Measurements from ENCODE around the gene PLIN5.
"Not testable (repeated sequence)": the region's sequence is repeated elsewhere in the genome, so short reads cannot be mapped to it uniquely, and the experiment has no call there.

PLIN5 gene

DNA sequence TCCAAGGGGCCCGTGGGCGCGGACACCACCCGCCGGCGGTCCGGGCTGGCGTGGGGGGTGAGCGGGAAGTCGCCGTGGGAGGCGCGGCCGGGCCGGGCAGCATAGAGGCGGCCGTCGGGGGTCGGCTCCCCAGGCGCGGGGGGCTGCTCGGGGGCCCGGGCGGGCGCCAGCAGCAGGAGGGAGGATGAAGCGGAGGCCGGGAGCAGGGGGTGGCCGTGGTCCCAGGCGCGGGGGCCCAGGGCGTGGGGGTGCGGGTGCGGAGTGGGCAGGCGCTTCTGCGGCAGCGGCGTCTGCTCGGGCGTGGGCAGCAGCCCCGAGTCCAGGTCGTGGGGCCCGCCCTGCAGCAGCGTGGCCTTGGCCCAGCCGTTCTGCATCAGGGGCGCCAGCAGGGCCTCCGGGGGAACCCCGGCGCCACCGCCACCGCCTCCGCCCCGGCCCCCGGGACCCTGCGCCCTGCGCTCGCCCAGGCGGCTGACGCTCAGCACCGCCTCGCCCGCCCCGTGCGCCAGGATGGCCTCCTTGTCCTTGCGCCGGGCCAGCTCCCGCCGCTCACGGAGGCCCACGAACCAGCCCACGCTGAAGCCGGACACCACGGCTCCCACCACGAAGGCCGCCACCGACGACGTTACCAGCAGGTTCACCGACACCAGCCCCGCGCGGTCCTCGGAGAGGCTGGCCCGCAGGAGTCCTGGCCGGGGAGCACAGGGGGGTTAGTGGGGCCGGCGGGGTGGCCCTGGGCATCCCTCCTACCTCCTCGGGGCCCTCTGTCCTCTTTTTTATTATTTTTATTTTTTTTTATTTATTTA is 9.0 kb upstream of the PLIN5 start:
- no peak for DNase-seq (ENCODE audit: low read depth)

DNA sequence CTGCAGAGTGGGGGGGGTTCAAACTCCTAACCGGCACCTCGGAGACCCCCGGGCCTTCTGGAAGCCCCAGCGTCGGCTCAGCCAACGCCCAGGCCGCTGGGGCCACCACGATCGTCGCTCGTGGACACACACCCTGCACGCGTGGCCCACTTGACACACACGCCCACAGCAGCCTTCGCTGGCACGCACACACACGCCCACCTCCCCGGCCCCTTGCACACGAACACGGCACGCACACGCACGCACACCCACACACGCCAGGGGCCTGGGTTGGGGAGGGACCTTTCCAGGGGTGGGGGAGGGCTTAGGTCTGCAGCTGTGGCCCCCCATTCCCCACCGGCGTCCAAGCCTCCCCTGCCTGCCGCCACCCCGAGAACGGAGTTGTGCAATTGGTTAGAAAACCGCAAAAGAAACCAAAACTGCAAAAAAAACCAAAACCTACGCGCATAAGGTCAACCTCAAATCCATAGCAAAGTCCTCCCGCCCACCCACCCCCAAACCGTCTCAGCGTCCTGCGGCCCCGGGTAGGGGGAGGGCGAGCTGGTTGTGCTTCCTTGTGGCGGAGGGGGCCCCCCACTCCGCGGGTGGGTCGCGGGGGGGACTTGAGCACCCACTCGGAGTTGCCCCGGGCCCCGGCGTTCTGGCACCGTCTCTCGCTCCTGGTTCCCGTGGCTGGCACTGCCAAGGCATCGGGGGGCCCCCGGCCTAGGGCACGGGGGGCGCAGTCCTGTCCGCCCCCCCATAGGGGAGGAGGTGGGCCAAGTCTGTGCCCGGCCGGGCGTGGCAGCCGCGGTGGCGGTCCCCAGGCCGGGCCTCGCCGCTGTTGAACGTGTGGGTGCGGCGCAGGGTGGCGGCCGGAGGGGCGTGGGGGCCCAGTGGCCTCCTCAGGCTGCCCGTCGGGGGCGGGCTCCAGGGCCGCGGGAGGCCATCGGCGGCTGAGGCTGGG is 8.1 kb upstream of the PLIN5 start:
- DNase-seq (ENCODE audit: low read depth), result no peak

DNA sequence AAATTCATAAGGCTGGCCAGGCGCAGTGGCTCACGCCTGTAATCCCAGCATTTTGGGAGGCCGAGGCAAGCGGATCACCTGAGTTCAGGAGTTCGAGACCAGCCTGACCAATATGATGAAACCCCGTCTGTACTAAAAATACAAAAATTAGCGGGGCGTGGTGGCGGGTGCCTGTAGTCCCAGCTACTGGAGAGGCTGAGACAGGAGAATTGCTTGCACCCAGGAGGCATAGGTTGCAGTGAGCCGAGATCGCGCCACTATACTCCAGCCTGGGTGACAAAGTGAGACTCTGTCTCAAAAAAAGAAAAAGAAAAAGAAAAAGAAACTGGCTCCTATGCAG is 6.8 kb upstream of the PLIN5 start:
- DNase-seq (ENCODE audit: low read depth), result not testable (repeated sequence)

DNA sequence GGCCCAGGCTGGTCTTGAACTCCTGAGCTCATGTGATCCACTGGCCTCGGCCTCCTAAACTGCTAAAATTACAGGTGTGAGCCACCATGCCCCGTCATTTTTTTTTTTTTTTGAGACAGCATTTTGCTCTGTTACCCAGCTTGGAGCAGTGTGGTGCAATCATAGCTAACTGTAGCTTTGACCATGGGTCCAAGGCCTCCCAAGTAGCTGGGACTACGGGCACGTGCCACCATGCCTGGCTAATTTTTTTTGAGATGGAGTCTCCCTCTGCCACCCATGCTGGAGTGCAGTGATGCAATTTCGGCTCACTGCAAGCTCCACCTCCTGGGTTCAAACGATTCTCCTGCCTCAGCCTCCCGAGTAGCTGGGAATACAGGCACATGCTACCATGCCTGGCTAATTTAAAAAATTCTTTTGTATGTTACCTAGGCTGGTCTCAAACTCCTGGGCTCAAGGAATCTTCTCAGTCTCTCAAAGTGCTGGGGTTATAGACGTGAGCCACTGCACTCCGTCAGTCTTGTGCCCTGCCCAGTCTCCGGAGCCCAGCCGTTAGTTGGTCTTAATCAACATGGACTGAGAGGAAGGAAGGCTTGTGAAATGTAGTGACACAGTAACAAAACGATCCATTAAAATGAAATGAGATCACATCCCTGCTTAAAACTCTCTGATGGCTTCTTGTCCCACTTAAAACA is 6.2 kb upstream of the PLIN5 start:
- DNase-seq (ENCODE audit: low read depth), result no peak

DNA sequence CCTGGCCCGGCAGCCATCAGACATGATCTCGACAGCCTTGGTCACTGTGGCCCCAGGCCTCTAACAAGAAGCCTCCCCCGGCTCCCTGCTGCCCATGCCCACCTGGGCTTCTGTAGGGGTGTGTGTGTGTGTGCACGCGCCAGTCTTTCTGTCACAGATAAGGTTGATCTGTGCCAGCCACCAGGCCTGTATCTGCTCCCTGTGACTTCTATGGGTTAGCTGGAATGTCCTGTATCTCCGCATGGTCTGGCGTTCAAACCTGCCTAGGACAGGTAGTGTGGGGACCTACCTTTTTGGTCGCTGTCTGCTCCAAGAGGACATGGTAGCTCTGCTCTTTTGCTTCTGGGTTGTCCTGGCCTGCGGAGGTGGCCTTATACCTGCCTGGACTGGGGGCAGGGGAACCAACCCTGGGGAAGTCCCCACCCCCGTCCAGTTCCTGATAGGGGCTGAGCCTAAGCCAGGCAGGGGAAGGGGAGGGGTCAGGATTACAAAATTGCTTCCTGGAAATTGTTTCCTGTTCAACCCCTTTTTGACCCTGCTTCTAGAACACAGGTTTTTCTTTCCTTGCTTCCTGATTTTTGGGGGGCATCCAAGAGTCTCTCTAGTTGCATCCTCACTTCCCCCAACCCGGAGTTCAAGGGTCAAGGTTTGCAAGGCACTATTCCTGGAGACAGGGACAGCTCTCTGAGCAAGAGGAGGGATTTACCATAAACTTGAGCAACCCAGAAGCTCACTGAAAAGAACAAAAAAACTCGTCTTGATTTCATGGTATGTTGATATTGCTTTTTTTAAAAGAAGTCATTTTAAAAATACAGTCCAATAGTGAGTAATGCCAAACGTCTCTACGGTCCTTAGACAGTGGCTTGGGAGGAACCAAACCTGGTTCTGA is 4.9 kb upstream of the PLIN5 start, which contains the start of gene LRG1:
Gene LRG1 (minus strand): TSS at position 344 of the 889 bp plus-strand sequence. CDS start 23 bp downstream, at position 321.
- no peak for DNase-seq (ENCODE audit: low read depth)

DNA sequence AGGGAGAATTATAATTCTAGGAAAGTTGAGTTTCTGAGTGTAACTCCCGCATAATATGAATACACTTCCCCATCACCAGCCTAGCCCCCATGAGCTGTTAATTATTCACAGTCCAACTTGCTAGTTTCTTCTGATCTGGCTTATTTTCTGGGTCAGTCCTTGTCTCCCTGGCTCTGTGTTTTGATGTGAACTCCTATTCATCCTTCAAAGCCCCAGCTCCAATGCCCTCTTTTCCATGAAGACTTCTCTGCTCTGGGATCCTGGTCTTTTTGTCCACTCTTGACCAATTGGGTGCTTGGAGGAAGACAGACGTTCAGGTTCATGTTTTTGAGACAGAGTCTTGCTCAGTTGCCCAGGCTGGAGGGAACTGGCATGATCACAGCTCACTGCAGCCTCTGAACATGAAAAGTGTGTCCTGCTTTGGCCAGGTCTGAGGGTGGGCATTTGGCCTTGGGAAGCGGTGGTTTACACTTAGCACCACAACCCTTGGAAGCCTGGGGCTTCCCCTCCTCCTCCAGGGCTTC is 4.2 kb upstream of the PLIN5 start:
- DNase-seq (ENCODE audit: low read depth), result no peak

DNA sequence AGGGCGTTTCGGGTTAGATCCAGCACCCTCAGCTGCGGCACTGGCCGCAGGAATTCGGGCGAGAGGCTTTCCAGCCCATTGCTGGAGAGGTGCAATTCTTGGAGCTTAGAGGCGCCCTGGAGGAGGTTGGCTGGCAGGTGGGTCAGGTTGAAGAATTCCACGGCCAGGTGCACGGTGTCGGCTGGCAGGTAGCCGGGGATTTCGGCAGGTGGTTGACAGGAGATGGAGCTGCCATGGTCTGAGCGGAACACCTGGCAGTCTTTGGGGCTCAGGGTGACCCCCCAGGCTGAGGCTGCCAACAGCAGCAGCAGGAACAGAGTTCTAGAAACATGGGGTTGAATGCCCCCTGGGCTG is 3.6 kb upstream of the PLIN5 start:
- DNase-seq (ENCODE audit: low read depth), result no peak

DNA sequence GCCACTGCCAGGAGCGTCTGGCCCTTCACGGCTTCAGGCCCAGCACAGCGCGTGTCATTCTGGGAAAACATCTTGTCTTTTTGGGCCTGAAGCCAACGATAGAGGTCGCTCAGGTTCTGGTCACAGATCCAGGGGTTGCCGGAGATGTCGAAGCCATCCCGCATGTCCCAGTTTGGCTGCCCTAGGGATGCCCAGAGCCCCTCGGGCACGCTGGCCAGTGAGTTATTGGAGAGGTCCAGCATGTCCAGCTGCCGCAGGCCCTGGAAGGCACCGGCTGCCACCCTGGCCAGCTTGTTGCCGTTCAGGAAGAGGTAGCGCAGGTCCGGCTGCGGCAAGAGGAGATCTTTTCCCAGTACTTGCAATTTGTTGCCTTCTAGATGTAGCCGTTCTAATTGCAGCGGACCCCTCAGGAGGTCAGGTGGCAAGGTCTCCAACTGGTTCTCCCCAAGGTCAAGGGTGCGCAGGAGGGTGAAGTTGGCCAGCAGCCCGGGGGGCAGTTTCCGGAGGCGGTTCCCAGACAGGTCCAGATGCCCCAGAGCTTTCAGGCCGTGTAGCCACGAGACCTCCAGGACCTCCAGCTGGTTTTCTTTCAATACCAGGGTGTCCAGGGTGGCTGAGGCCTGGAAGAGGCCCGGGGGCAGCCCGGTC is 3.1 kb upstream of the PLIN5 start:
- DNase-seq (ENCODE audit: low read depth), result no peak

DNA sequence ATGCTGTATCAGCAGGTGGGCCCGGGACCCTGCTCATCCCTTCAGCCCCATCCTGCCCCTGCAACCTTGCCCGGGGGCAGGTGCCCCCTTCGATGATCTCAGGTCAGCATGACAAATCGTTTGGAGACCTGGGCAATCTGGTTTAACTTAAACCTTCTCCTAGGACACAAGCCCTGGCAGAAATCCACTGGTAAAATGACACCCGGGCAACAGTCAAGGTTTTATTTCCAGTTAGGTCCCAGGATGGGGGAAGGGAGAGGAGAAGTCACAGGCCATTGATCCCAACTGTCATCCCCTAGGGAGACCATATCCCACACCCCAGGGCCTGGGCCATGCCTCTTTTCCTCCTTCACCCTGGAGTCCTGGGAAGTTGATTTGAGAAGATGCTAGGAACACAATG is 1.8 kb upstream of the PLIN5 start:
- no peak for DNase-seq (ENCODE audit: low read depth)

DNA sequence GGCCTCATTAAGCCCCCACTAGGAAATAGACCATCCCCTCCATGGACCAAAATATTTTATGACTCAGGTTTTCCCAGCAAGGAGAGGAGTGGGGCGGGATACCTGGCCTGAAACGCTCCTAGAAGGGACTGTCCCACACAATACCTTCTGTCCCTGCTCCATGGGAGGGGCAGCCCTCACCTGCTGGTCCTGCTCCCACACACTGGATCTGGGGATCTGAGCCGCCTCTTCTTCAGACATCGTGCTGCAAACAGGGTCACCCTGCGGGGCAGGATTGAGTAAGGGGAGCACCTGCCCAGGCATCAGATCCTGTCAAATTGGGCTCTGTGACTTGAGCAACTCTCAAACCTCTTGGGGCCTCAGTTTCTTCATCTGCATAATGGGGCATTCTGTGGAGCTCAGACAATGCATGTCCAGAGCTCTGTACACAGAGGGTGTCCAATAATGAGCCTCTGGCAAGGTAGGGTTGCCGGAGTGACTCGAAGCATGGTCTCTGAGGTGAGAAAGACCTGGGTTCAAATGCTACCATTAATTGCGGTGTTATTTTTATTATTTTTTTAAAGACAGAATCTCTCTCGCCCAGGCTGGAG is 1.1 kb downstream of the PLIN5 start:
- no peak for DNase-seq (ENCODE audit: low read depth)

DNA sequence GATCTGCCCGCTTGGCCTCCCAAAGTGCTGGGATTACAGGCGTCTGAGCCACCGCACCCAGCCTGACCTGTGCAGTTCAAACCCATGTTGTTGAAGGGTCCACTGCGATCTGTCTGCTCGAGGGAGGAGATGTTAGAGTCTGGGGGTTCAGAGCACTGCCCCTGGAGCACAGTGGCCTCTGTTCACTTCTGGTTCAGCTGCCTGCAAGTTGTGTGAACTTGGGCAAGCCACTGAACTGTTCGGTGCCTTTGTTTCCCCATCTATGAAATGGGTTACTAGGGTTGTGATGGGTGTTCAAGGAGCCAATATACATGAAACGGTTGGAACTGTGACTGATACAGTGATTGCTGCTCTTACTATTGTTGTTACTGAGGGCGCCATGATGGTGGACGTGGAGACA is 1.7 kb downstream of the PLIN5 start:
- no peak for DNase-seq (ENCODE audit: low read depth)

DNA sequence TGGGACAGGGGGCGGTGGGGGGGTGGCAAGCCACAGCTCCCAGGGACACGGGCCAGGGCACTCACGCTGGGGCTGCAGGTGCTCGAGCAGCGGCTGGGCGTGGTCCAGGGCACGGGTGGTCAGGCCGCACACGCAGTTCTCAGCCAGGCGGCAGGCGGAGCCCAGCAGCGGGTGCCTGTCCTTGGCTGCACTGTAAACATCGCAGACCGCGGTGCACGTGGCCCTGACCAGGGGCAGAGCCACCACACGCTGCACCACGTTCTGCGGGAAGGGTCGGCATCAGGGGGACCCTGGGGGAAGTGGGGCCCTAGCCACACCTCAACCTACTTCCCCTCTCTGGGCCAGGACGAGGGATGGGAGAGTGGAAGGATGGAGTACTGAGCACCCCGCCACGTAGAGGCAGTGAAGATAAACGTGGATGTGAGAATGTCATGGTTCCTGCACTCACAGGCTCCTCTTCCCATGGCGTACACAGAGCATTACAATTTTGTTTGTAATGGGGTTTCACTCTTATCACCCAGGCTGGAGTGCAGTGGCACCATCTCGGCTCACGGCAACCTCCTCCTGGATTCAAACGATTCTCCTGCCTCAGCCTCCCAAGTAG is 3.4 kb downstream of the PLIN5 start:
- no peak for DNase-seq (ENCODE audit: low read depth)

DNA sequence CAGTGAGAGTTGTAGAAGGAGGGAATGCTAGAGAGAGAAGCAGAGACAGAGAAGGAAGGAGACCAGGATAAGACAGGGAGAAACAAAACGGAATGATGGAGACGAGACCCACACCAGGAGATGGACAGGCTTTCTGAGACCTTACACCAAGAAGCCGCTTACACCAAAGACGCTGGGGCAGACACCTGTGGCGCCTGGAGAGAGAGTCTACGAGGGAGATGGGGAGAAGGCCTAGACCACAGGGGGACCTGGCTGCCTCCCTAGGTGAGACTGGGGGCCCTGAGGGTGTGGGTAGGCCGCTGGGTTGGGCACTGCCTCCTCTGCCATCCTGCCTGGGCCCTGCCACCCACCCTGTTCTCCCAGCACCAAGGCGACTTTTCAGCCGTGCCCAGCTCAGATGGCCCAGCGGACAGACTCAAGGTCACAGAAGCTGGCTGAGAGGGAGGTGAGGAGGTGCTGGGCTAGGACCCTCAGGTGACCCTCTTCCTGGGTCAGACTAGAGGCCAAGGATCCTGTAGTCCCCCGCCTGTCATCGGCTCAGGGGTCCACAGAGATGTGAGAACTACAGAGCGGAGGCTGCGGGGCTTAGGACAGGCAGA is 5.0 kb downstream of the PLIN5 start:
- no peak for DNase-seq (ENCODE audit: low read depth)

DNA sequence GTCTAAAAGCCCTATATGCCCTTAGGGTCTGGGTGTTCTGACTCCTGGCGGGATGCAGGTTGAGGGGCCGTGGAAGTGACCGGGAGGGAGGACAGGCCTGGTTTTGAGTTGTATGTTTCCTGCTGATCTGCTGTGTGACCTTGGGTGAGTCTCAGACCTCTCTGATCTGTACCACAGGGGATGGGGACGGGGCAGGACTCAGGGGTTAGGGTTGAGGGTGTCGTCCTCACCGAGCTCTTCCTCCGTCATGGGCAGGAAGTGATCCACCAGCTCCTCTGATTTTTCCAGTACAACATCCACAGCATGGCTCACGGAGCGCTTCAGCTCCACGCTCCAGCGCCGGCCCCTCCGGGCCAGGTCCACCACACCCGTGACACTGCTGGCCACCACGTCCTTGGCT is 6.2 kb downstream of the PLIN5 start:
- DNase-seq (ENCODE audit: low read depth), result no peak

DNA sequence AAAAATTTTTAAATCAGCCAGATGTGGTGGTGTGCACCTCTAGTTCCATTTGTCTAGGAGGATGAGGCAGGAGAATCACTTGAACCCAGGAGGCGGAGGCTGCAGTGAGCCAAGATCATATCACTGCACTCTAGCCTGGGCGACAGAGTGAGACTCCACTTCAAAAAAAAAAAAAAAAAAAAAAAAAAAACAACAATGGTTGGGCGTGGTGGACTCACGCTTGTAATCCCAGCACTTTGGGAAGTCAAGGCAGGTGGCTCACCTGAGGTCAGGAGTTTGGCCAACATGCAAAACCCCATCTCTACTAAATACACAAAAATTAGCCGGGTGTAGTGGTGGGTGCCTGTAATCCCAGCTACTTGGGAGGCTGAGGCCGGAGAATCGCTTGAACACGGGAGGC is 7.6 kb downstream of the PLIN5 start:
- DNase-seq (ENCODE audit: low read depth), result not testable (repeated sequence)

DNA sequence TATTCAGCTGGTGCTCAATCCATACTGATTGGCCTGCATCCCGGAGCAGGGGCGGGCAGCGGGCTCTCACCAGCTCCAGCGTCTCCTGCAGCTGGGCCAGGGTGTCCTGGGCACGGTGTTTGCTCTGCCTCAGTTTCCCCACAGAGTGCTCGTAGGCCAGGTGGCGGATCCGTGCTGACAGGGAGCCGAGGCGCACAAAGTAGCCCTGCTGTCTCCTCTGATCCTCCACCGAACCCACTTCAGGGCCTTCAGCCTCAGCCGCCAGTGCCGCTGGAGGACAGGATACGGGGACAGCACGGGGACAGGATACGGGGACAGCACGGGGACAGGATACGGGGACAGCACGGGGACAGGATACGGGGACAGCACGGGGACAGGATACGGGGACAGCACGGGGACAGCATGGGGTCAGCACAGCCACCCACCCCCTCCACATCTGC is 9.4 kb downstream of the PLIN5 start:
- no peak for DNase-seq (ENCODE audit: low read depth)

DNA sequence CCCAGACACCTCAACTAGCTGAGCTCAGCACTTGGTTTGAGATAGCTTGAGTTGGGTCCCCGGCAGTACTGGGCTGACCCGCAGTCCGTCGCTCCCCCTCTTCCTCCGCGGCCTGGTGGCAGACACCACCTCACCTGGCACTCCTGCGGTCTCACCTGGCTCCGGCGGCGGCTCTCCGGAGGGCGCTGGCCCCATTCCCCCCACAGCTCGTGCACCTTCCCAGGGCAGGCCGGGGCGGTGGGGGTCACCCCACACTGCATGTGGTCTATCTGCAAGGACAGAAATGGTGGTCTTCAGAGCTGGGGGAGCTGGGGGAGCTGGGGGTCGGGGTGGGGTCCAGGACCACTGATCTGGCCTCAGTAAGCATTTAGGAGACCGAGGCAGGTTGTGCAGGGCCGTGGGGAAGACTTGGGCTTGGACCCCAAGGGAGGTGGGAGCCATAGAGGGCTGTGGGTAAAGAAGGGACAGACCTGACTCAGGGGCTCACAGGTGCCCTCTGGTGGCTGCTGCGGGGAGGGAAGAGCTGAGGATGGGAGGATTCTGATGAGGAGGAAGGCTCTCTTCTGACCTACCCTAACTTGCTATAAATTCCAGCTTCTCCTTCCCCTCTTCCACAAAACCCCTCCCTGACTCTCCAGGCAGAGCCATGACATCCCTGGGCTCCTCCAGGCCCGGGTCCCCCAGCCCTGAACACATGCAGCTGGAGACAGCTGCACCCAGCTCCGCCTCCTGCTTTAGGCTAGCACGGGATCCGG is 10.0 kb downstream of the PLIN5 start:
- DNase-seq (ENCODE audit: low read depth), result no peak

DNA sequence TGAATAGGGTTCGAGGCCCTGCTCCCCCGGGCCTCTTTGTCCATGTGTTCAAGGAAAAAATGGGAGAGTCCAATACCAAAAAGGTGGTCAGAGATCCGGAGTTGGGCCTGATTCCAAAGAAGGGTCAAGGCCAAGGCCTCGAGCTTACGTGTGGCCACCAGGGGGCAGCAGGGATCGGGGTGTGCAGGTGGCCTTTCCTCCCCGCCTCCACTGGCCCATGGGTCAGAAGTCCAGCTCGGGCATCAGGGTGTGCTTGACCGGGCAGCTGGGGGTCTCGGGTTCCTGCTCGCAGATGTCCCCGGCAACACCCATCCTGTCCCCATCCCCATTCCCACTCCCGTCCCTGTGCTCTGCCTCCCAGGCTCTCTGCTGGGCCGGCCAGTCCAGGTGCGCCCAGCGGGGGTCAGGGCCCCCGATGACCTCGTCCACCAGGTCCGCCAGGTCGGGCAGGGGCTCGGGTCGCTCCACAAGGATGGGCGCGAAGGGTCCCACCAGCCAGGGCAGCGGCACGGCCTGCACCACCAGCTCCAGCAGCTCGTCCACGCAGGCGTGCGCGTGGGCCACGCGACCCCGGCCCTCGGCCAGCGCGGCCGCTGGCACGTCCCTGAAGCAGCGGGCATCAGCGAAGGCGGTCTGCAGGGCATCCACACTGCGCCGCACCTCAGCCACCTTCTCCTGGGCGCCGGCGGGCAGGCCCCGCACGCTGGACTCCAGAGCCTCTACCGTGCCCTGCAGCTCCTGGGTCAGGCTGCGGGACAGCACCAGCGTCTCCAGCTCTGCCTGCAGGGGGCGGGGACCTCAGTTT is 11.5 kb downstream of the PLIN5 start:
- DNase-seq (ENCODE audit: low read depth), result no peak

All from CMK (cell line).